GM12878 (cell line): ENCODE results near the gene NOP16. TPM values are rescaled to one million over a fixed set of nuclear protein-coding genes. Genes with fewer than 3 reads are reported as not detected.

Experiments
- ATAC-seq: fragments of 200-7000 bp; cut with Tn5 transposase; 3 replicates; pipeline ENCODE4 v1.9.1; 2020; ENCODE audit warnings: mild to moderate bottlenecking, moderate library complexity
- BruUV-seq: library from RNA; stranded (reverse); fragments of 400-500 nt; replicated peaks from 2 replicates; lab custom pipeline; 2021; lab: Mats Ljungman, UMichigan
- CTCF ChIA-PET: fragments of 300-600 bp; sonication (Branson Sonifier 250); formaldehyde crosslinking; extraction: SDS; loops from one replicate; lab custom pipeline; 2021; ENCODE audit warnings: inconsistent platforms; lab: Yijun Ruan, JAX
- POLR2A ChIA-PET: fragments of 350-600 bp; formaldehyde crosslinking; extraction: SDS; loops from one replicate; lab custom pipeline; 2021; ENCODE audit warnings: inconsistent platforms; lab: Charles Lee
- RAD21 ChIA-PET: fragments of 300-600 bp; sonication (Branson Sonifier 250); formaldehyde crosslinking; loops from one replicate; lab custom pipeline; 2023; ENCODE audit warnings: antibody characterized with exemption; ENCODE audit not compliant: unreplicated experiment; lab: Charles Lee
- SMC1A ChIA-PET: fragments of 300-600 bp; sonication (Branson Sonifier 250); formaldehyde crosslinking; loops from one replicate; lab custom pipeline; 2023; ENCODE audit not compliant: unreplicated experiment, uncharacterized antibody; lab: Charles Lee
- DNase-seq: peaks from one replicate; pipeline ENCODE4 v3.0.0-alpha.2; 2011; ENCODE audit warnings: low read depth, low spot score
- FAIRE-seq: peaks from 3 replicates; lab custom pipeline; 2011; peaks lifted over from hg19 to GRCh38; lab: Jason Lieb, UNC
- H2AFZ ChIP-seq: 2 replicates; pipeline ENCODE4 v1.6.0; 2011; ENCODE audit warnings: low read depth, low read length, control low read depth; ENCODE audit not compliant: control insufficient read depth
- H3K27ac ChIP-seq: 2 replicates; pipeline ENCODE4 v1.5.1; 2011; ENCODE audit warnings: control low read depth; ENCODE audit not compliant: control insufficient read depth, insufficient read depth
- H3K27me3 ChIP-seq, 2 experiments: replicated peaks in 1 of 2; 2 replicates each; pipeline versions ENCODE4 v1.6.0 to v1.6.1; 2011; ENCODE audit warnings: low read length in 1 of 2; ENCODE audit not compliant: control insufficient read depth in 2 of 2, insufficient read depth in 2 of 2
- H3K36me3 ChIP-seq, 2 experiments: 2 replicates each; pipeline ENCODE4 v1.5.1; 2011; ENCODE audit warnings: low read length in 1 of 2; ENCODE audit not compliant: control insufficient read depth in 2 of 2, insufficient read depth in 2 of 2
- H3K4me1 ChIP-seq: 2 replicates; pipeline ENCODE4 v1.6.1; 2011; ENCODE audit warnings: mild to moderate bottlenecking, low read length, moderate library complexity, mixed read lengths; ENCODE audit not compliant: control insufficient read depth, insufficient read depth
- H3K4me2 ChIP-seq: 2 replicates; pipeline ENCODE4 v1.6.0; 2011; ENCODE audit warnings: control low read depth; ENCODE audit not compliant: control insufficient read depth, insufficient read depth
- H3K4me3 ChIP-seq: fragments of 200-600 bp; sonication (generic); 2 replicates; pipeline ENCODE4 v1.5.1; 2016
- H3K79me2 ChIP-seq: 2 replicates; pipeline ENCODE4 v1.6.0; 2011; ENCODE audit warnings: low read length; ENCODE audit not compliant: control insufficient read depth, insufficient read depth
- H3K9ac ChIP-seq: 2 replicates; pipeline ENCODE4 v1.8.0; 2011; ENCODE audit warnings: low read length, control low read depth, mixed read lengths; ENCODE audit not compliant: control insufficient read depth, insufficient read depth
- H3K9me3 ChIP-seq: replicated peaks from 3 replicates; pipeline ENCODE4 v1.5.1; 2011; ENCODE audit warnings: mild to moderate bottlenecking, low read length; ENCODE audit not compliant: control insufficient read depth, insufficient read depth
- H4K20me1 ChIP-seq: 2 replicates; pipeline ENCODE4 v1.6.0; 2011; ENCODE audit not compliant: control insufficient read depth, insufficient read depth
- BCL11A ChIP-seq: IDR thresholded peaks from 2 replicates; pipeline ENCODE4 v1.6.1; 2011; ENCODE audit warnings: low read depth, low read length
- BHLHE40 ChIP-seq, 2 experiments: fragments of 450-650 bp in 1 of 2; IDR thresholded peaks; 2 replicates each; pipeline ENCODE4 v1.6.1; 2011 to 2017; ENCODE audit warnings: low read depth in 2 of 2, borderline replicate concordance in 1 of 2, improper control_type of control experiment in 1 of 2, low read length in 1 of 2, mild to moderate bottlenecking in 1 of 2
- CUX1 ChIP-seq: IDR thresholded peaks from 2 replicates; pipeline ENCODE4 v1.6.1; 2012; ENCODE audit warnings: improper control_type of control experiment, low read depth, low read length; ENCODE audit not compliant: insufficient replicate concordance
- MEF2A ChIP-seq: IDR thresholded peaks from 2 replicates; pipeline ENCODE4 v1.6.1; 2011; ENCODE audit warnings: low read depth, mild to moderate bottlenecking, low read length, moderate library complexity; ENCODE audit not compliant: insufficient read depth
- SPI1 ChIP-seq: IDR thresholded peaks from 2 replicates; pipeline ENCODE4 v1.6.1; 2011; ENCODE audit warnings: low read depth, mild to moderate bottlenecking, low read length, moderate library complexity, borderline replicate concordance; ENCODE audit not compliant: insufficient read depth
- TAF1 ChIP-seq: IDR thresholded peaks from 2 replicates; pipeline ENCODE4 v1.6.1; 2011; ENCODE audit warnings: mild to moderate bottlenecking, low read depth, low read length, borderline replicate concordance
- TCF12 ChIP-seq: IDR thresholded peaks from 2 replicates; pipeline ENCODE4 v1.6.1; 2011; ENCODE audit warnings: low read depth, mild to moderate bottlenecking, low read length
- ZNF384 ChIP-seq: IDR thresholded peaks from 2 replicates; pipeline ENCODE4 v1.6.1; 2012; ENCODE audit warnings: low read depth, mild to moderate bottlenecking, low read length, improper control_type of control experiment, borderline replicate concordance
- WGBS: methylation state at CpG from one replicate; pipeline ENCODE4 v1.1.6; 2016; ENCODE audit warnings: low lambda C conversion rate; ENCODE audit not compliant: insufficient replicate concordance, insufficient coverage; ENCODE audit errors: missing lambda C conversion rate; 5-methylcytosine and 5-hydroxymethylcytosine counted together
- in situ Hi-C: fragments of 300-500 bp; cut with MboI; formaldehyde crosslinking; loops from 9 replicates; pipeline ENCODE4 v1.14.3; 2018; ENCODE audit warnings: mixed read lengths
- intact Hi-C: fragments of 100-400 bp; cut with micrococcal nuclease; formaldehyde crosslinking; loops from one replicate; pipeline ENCODE4 v1.14.2; 2022; ENCODE audit not compliant: unreplicated experiment
- polyA plus RNA-seq, 11 experiments: library from polyadenylated mRNA; depleted of rRNA in 4 of 11; unstranded in 6 of 11; stranded (reverse) in 5 of 11; fragments of >200 nt; fragmentation: Nextera tagmentation in 4 of 11; fragmentation: Illumina TruSeq in 1 of 11; extraction: Ambion mirVana in 4 of 11; extraction: Trizol in 1 of 11; gene quantifications; 1 replicate in 1 of 11; 2 replicates in 10 of 11; pipeline versions ENCODE4 v1.2.1 to v1.2.3, GENCODE V29; 2011 to 2016; ENCODE audit warnings: inconsistent platforms in 2 of 11, missing spikeins in 2 of 11, low read depth in 1 of 11
- total RNA-seq, 4 experiments: library from RNA; depleted of rRNA in 3 of 4; stranded (reverse); fragments of >200 nt in 3 of 4; fragmentation: Illumina TruSeq in 1 of 4; extraction: Trizol in 1 of 4; gene quantifications; 2 replicates each; pipeline versions ENCODE4 v1.2.1 to v1.2.3, GENCODE V29; 2013 to 2021

NOP16 gene
- total and polyA plus RNA-seq, 10 of the 15 experiments (the other 5 are each of a cell fraction or from before 2014, with no cell fraction given), result 50.3 to 276 (median 116) TPM

GRCh38 chr5:176362233-176362490 is 26.2 kb downstream of the NOP16 start:
- Histone ChIP-seq H3K79me2 (peaks cover 31% of the 10 kb centered on the region), H3K9me3 (no peaks in the 10 kb centered on the region), H3K4me3 (peak overlapping the region; percentile 85), H3K9ac (peak overlapping the region; percentile 46; the same call in 1 of the 2 replicates), H3K36me3 (no peaks in the 10 kb centered on the region), H3K4me2 (peak overlapping the region; percentile 86), H3K4me1 (no peaks in the 10 kb centered on the region; the same call in 1 of the 2 replicates), H3K27ac (no peak overlapping the region), H3K27me3 (no peaks in the 10 kb centered on the region), H4K20me1 (no peaks in the 10 kb centered on the region), H2AFZ (peak overlapping the region; percentile 96)
- in situ Hi-C loops (no loop called here), intact Hi-C loops (no loop called here)
- RAD21 ChIA-PET, result interaction anchor here (0.7 to 3.2 kb wide), 10 partner anchors 9 to 633 kb away, joined by 3 to 29 read pairs (median 4); partner anchors contain the start of genes HIGD2A, NOP16 and RNF44
- 11% methylated on average over 8 of the region's 8 CpGs for WGBS
- DNase-seq (no peak), FAIRE-seq (no peak), ATAC-seq (peak; percentile 12)
- CTCF ChIA-PET, result interaction anchor here (0.7 to 2.1 kb wide), 5 partner anchors 10 to 180 kb away, joined by 4 to 11 read pairs (median 4); partner anchors contain the start of genes HIGD2A and NOP16
- BruUV-seq, result no TSS peak
- SMC1A ChIA-PET, result interaction anchor here (0.9 to 3.2 kb wide), 5 partner anchors 9 to 27 kb away, joined by 3 to 36 read pairs (median 7); partner anchors contain the start of gene NOP16
- no peak for TF ChIP-seq BCL11A
- peak; percentile 36; the same call in 1 of the 2 replicates for TF ChIP-seq SPI1
- POLR2A ChIA-PET, result interaction anchor here (0.6 to 3.2 kb wide), 4 partner anchors 10 to 174 kb away, joined by 3 to 41 read pairs (median 11); partner anchors contain the start of genes FAF2, NOP16 and RNF44

GRCh38 chr5:176361437-176362232 is 26.8 kb downstream of the NOP16 start, which contains the start of gene KIAA1191:
Gene KIAA1191, minus strand, starts transcription at chr5:176361764. Its CDS starts 2,256 bp downstream, at chr5:176359508.
- H3K79me2 ChIP-seq, result peaks cover 33% of the 10 kb centered on the region
- FAIRE-seq, result peak; percentile 66
- intact Hi-C loops (loop anchor here (2.0 kb wide), 1 partner anchor 27 kb away; the partner anchor contains the start of genes HIGD2A and NOP16), in situ Hi-C loops (no loop called here)
- H3K27me3 ChIP-seq, result no peaks in the 10 kb centered on the region
- peak within 1 kb of the TSS; percentile 79 for H3K9ac ChIP-seq
- peak within 1 kb of the TSS; percentile 96 for H2AFZ ChIP-seq
- peak; percentile 83 for DNase-seq
- H3K4me3 ChIP-seq, result peak within 1 kb of the TSS; percentile 85
- RAD21 ChIA-PET, result interaction anchor here (0.7 to 3.2 kb wide), 10 partner anchors 9 to 176 kb away, joined by 3 to 29 read pairs (median 4); partner anchors contain the start of genes HIGD2A, NOP16 and RNF44
- BruUV-seq, result no TSS peak
- no peaks in the 10 kb centered on the region; the same call in 1 of the 2 replicates for H3K4me1 ChIP-seq
- CTCF ChIA-PET, result interaction anchor here (0.7 to 2.1 kb wide), 7 partner anchors 10 to 181 kb away, joined by 3 to 11 read pairs (median 4); partner anchors contain the start of genes CLTB, HIGD2A and NOP16
- no peaks in the 10 kb centered on the region for H3K9me3 ChIP-seq
- POLR2A ChIA-PET, result interaction anchor here (0.6 to 3.2 kb wide), 7 partner anchors 10 to 377 kb away, joined by 3 to 41 read pairs (median 6); partner anchors contain the start of genes FAF2, HIGD2A, NOP16 and RNF44
- under 1% methylated on average over 56 of the region's 56 CpGs for WGBS
- peak within 1 kb of the TSS; percentile 81 for H3K27ac ChIP-seq
- H3K4me2 ChIP-seq, result peak within 1 kb of the TSS; percentile 86
- H4K20me1 ChIP-seq, result no peaks in the 10 kb centered on the region
- H3K36me3 ChIP-seq, result no peaks in the 10 kb centered on the region; a peak in 1 of 4 replicates
- SMC1A ChIA-PET, result interaction anchor here (0.9 to 3.2 kb wide), 6 partner anchors 9 to 28 kb away, joined by 3 to 36 read pairs (median 5); partner anchors contain the start of gene NOP16
- peak; percentile 95 for ATAC-seq
- TF ChIP-seq ZNF384, result no peak
- TF ChIP-seq BHLHE40 (IDR thresholded peaks at IDR 0.05; ENCODE audit: borderline replicate concordance in 1 of 2, low read depth in 2 of 2, low read length in 1 of 2), result peak in 1 of 2 experiments; percentile 44; a peak in 1 of 4 replicates
- peak; percentile 42; the same call in 1 of the 2 replicates for TF ChIP-seq MEF2A
- TF ChIP-seq CUX1, result no peak
- peak; percentile 57; the same call in 1 of the 2 replicates for TF ChIP-seq TCF12
- peak; percentile 71 for TF ChIP-seq TAF1
